Activated naive CD8-positive, alpha-beta T cell treated with anti-CD3 and anti-CD28 coated beads, Interleukin-2, amount 10 ng/mL, durations not matched to agents 7 days and 5 days (primary cell): Measurements from ENCODE around the gene JAZF1. TPM values are rescaled to one million over a fixed set of nuclear protein-coding genes. Genes with fewer than 3 reads are reported as not detected.

Experiments
- ATAC-seq: fragments of 150-1000 bp; cut with Tn5 transposase; one replicate; pipeline ENCODE4 v1.10.0; 2021; ENCODE audit warnings: low read depth, moderate library complexity
- POLR2A ChIA-PET: fragments of 350-600 bp; sonication (Branson Sonifier 250); formaldehyde crosslinking; loops from one replicate; lab custom pipeline; 2021; ENCODE audit warnings: antibody characterized with exemption; lab: Charles Lee
- DNase-seq: peaks from one replicate; pipeline ENCODE4 v3.0.0; 2021
- H3K27ac Mint-ChIP-seq: one replicate; pipeline ENCODE4 v1.8.0; 2022; ENCODE audit warnings: mild to moderate bottlenecking, mixed read lengths
- H3K27me3 Mint-ChIP-seq: one replicate; pipeline ENCODE4 v1.8.0; 2022; ENCODE audit warnings: mild to moderate bottlenecking, moderate library complexity, mixed read lengths
- H3K36me3 Mint-ChIP-seq: one replicate; pipeline ENCODE4 v1.8.0; 2021; ENCODE audit warnings: mild to moderate bottlenecking, mixed read lengths
- H3K4me1 Mint-ChIP-seq: one replicate; pipeline ENCODE4 v1.8.0; 2021; ENCODE audit warnings: mixed read lengths
- H3K4me3 Mint-ChIP-seq: one replicate; pipeline ENCODE4 v1.8.0; 2022; ENCODE audit warnings: mild to moderate bottlenecking, moderate library complexity, mixed read lengths
- H3K9me3 Mint-ChIP-seq: one replicate; pipeline ENCODE4 v1.8.0; 2021; ENCODE audit warnings: mixed read lengths
- total RNA-seq, 2 experiments: library from RNA; stranded (reverse); gene quantifications; one replicate each; pipeline ENCODE4 v1.2.3, GENCODE V29; 2021

The JAZF1 gene
- total RNA-seq, 2 experiments from 2014 or later = 4.4 to 4.7 TPM

GRCh38 chr7:28133872-28134271, 46.7 kb downstream of the JAZF1 start:
- H3K27me3 Mint-ChIP-seq = no peaks in the 10 kb centered on the region
- H3K4me1 Mint-ChIP-seq = no peaks in the 10 kb centered on the region
- ATAC-seq (no peak), DNase-seq (no peak)
- POLR2A ChIA-PET = no interaction called here
- no peak overlapping the region for H3K27ac Mint-ChIP-seq
- no peaks in the 10 kb centered on the region for H3K36me3 Mint-ChIP-seq
- no peak overlapping the region for H3K4me3 Mint-ChIP-seq
- H3K9me3 Mint-ChIP-seq = no peaks in the 10 kb centered on the region

GRCh38 chr7:28132959-28133870, 47.4 kb downstream of the JAZF1 start:
- POLR2A ChIA-PET = no interaction called here
- no peak for DNase-seq
- Mint-ChIP-seq H3K4me3 (no peak overlapping the region), H3K27me3 (peaks cover under 1% of the 10 kb centered on the region), H3K4me1 (no peaks in the 10 kb centered on the region), H3K36me3 (no peaks in the 10 kb centered on the region), H3K9me3 (no peaks in the 10 kb centered on the region), H3K27ac (no peak overlapping the region)
- no peak for ATAC-seq

- no peak overlapping the region for H3K27ac Mint-ChIP-seq
These were observed 50.3 kb downstream of the JAZF1 start for GRCh38 chr7:28130277-28130676.

GRCh38 chr7:28128608-28129007, 52.0 kb downstream of the JAZF1 start:
- POLR2A ChIA-PET = no interaction called here
- Mint-ChIP-seq H3K9me3 (no peaks in the 10 kb centered on the region), H3K4me1 (peaks cover 7% of the 10 kb centered on the region), H3K36me3 (no peaks in the 10 kb centered on the region), H3K27me3 (peaks cover 3% of the 10 kb centered on the region), H3K4me3 (no peak overlapping the region), H3K27ac (no peak overlapping the region)
- DNase-seq = no peak
- ATAC-seq = no peak

More at GRCh38 chr7:28130277-28130676, 50.3 kb downstream of the JAZF1 start:
- DNase-seq = no peak
- POLR2A ChIA-PET = no interaction called here
- no peaks in the 10 kb centered on the region for H3K4me1 Mint-ChIP-seq
- H3K36me3 Mint-ChIP-seq = no peaks in the 10 kb centered on the region
- H3K4me3 Mint-ChIP-seq = no peak overlapping the region
- H3K27me3 Mint-ChIP-seq = peaks cover 3% of the 10 kb centered on the region
- H3K9me3 Mint-ChIP-seq = no peaks in the 10 kb centered on the region
- no peak for ATAC-seq

- Mint-ChIP-seq H3K27me3 (peaks cover 3% of the 10 kb centered on the region), H3K4me1 (peaks cover 13% of the 10 kb centered on the region), H3K9me3 (no peaks in the 10 kb centered on the region), H3K4me3 (no peak overlapping the region), H3K36me3 (no peaks in the 10 kb centered on the region), H3K27ac (no peak overlapping the region)
- ATAC-seq = no peak
- DNase-seq = no peak
- POLR2A ChIA-PET = no interaction called here
These were observed 54.1 kb downstream of the JAZF1 start for GRCh38 chr7:28126410-28127041.

- Mint-ChIP-seq H3K9me3 (no peaks in the 10 kb centered on the region), H3K36me3 (no peaks in the 10 kb centered on the region), H3K27me3 (peaks cover 3% of the 10 kb centered on the region), H3K4me3 (no peak overlapping the region), H3K27ac (no peak overlapping the region), H3K4me1 (peaks cover 13% of the 10 kb centered on the region)
- POLR2A ChIA-PET = no interaction called here
- no peak for ATAC-seq
- DNase-seq = no peak
These were observed 54.9 kb downstream of the JAZF1 start for GRCh38 chr7:28125431-28126409.

GRCh38 chr7:28124413-28124812, 56.2 kb downstream of the JAZF1 start:
- H3K4me3 Mint-ChIP-seq = no peak overlapping the region
- POLR2A ChIA-PET = no interaction called here
- DNase-seq (no peak), ATAC-seq (no peak)
- peaks cover 17% of the 10 kb centered on the region for H3K4me1 Mint-ChIP-seq
- H3K36me3 Mint-ChIP-seq = no peaks in the 10 kb centered on the region
- peaks cover 3% of the 10 kb centered on the region for H3K27me3 Mint-ChIP-seq
- H3K9me3 Mint-ChIP-seq = no peaks in the 10 kb centered on the region
- H3K27ac Mint-ChIP-seq = no peak overlapping the region

GRCh38 chr7:28123752-28124151, 56.8 kb downstream of the JAZF1 start:
- no peak overlapping the region for H3K4me3 Mint-ChIP-seq
- ATAC-seq = no peak
- H3K27ac Mint-ChIP-seq = no peak overlapping the region
- H3K9me3 Mint-ChIP-seq = no peaks in the 10 kb centered on the region
- peaks cover 20% of the 10 kb centered on the region for H3K4me1 Mint-ChIP-seq
- POLR2A ChIA-PET = no interaction called here
- no peak for DNase-seq
- H3K27me3 Mint-ChIP-seq = peaks cover 3% of the 10 kb centered on the region
- H3K36me3 Mint-ChIP-seq = no peaks in the 10 kb centered on the region

- peaks cover 20% of the 10 kb centered on the region for H3K4me1 Mint-ChIP-seq
- H3K27me3 Mint-ChIP-seq = no peaks in the 10 kb centered on the region
- no peak overlapping the region for H3K27ac Mint-ChIP-seq
- DNase-seq = no peak
- H3K4me3 Mint-ChIP-seq = no peak overlapping the region
- no peaks in the 10 kb centered on the region for H3K9me3 Mint-ChIP-seq
- H3K36me3 Mint-ChIP-seq = no peaks in the 10 kb centered on the region
- POLR2A ChIA-PET = no interaction called here
- no peak for ATAC-seq
These were observed 59.1 kb downstream of the JAZF1 start for GRCh38 chr7:28121496-28121895.

GRCh38 chr7:28116041-28116440, 64.6 kb downstream of the JAZF1 start:
- Mint-ChIP-seq H3K9me3 (no peaks in the 10 kb centered on the region), H3K36me3 (no peaks in the 10 kb centered on the region), H3K27me3 (no peaks in the 10 kb centered on the region), H3K4me3 (no peak overlapping the region), H3K27ac (no peak overlapping the region), H3K4me1 (peaks cover 6% of the 10 kb centered on the region)
- POLR2A ChIA-PET = no interaction called here
- ATAC-seq = no peak
- no peak for DNase-seq

- no peaks in the 10 kb centered on the region for H3K36me3 Mint-ChIP-seq
- H3K27ac Mint-ChIP-seq = no peak overlapping the region
- no peaks in the 10 kb centered on the region for H3K9me3 Mint-ChIP-seq
- ATAC-seq (no peak), DNase-seq (no peak)
- no peak overlapping the region for H3K4me3 Mint-ChIP-seq
- POLR2A ChIA-PET = no interaction called here
- no peaks in the 10 kb centered on the region for H3K27me3 Mint-ChIP-seq
- H3K4me1 Mint-ChIP-seq = peaks cover 6% of the 10 kb centered on the region
These were observed 65.3 kb downstream of the JAZF1 start for GRCh38 chr7:28115261-28115660.

- no peaks in the 10 kb centered on the region for H3K36me3 Mint-ChIP-seq
- no peaks in the 10 kb centered on the region for H3K9me3 Mint-ChIP-seq
- no peak for ATAC-seq
- DNase-seq = no peak
- no peaks in the 10 kb centered on the region for H3K4me1 Mint-ChIP-seq
- H3K4me3 Mint-ChIP-seq = no peak overlapping the region
- POLR2A ChIA-PET = no interaction called here
- H3K27ac Mint-ChIP-seq = no peak overlapping the region
- no peaks in the 10 kb centered on the region for H3K27me3 Mint-ChIP-seq
These were observed 66.5 kb downstream of the JAZF1 start for GRCh38 chr7:28114056-28114455.

- H3K4me3 Mint-ChIP-seq = no peak overlapping the region
- no peak for ATAC-seq
- no peaks in the 10 kb centered on the region for H3K27me3 Mint-ChIP-seq
- H3K9me3 Mint-ChIP-seq = peaks cover 1% of the 10 kb centered on the region
- POLR2A ChIA-PET = no interaction called here
- no peaks in the 10 kb centered on the region for H3K36me3 Mint-ChIP-seq
- H3K27ac Mint-ChIP-seq = no peak overlapping the region
- no peak for DNase-seq
- H3K4me1 Mint-ChIP-seq = no peaks in the 10 kb centered on the region
These were observed 67.6 kb downstream of the JAZF1 start for GRCh38 chr7:28112883-28113540.
